Measurements from ENCODE around the gene ADARB2.

Gene ADARB2

DNA sequence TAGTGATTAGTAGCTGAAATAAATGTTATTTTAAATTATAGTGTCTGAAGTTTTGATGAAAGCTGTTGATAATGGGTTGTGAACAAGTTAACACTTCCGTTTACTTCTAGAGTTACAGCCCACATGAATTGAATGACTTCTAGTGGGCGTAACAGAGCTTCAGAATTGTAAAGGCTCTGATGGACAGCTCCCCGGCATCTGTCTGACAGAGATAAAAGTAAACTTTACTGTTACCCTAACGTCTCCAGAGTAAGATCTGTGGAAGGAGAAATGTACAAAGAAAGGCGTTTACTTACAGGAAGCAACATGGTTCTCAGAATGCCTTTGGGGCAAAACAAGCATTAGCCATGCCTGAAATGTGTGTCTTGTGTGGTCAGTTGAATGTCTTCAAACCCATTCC, 124.4 kb downstream of the ADARB2 start:
- DNase-seq (ENCODE audit: low read depth): no peak

DNA sequence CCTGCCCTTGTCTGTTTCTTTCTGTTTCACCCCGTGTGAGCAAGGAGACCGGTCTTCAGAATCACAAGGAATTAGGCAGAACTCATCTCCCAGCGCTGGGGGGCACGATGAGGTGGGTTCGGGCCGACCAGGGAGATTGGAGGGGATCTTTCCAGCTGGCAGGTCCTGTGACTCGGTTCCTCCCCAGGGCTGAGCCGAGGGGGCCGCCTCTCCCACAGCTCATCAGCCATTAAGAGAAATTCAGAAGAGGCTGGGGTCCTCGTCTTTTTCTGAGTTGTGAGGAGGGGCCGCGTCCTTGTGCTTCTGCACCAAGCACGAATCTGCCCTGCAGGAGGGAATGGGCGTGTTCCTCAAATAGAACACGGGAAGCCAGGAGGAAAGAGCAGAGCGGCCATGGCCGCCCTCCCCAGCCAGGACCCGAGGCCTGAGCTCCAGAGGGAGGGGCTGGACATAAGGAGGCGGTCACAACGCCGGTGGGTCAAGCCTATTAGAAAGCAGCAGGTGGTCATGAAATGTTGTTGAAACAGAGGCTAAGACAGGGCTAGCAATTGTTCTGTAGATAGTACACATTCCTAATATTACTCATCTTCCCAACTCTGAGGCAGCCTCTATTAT, 125.3 kb downstream of the ADARB2 start:
- DNase-seq (ENCODE audit: low read depth): no peak

DNA sequence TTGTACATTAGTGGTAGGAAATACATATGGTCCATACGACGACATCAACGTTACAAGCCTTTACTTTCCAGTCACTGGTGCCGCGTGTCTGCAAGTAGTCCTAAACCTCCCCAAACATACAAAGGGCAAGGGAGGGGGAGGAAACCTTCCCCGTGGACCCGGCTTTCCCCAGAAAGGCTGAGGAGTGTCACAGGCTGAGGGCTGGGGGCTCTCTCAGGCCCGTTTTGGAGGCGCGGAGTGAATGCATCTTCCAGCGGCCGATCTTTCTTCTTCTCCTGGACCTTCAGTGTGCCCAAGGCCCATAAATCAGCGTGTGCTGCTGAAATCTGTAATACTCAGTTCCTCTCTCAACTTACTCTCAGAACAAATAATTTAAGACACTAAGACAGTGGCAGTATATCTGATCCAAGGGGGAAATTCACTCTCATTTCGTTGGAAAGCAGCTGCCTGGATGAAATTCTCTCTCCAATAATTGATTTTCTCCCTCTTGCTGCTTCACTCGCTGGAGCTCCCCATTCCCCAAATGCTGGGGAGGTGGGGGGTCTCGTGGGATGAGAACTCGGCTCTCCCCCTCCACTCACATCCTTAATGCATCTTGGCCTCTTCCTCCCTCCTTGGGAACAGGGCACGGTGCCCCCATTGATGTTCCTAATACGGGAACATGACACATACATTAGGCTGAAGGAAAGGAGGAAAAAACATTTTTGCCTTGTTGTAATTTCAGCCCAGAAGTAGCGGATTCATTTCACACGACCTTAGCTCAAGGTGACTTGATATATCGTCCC, 126.1 kb downstream of the ADARB2 start:
- no peak for DNase-seq (ENCODE audit: low read depth)

DNA sequence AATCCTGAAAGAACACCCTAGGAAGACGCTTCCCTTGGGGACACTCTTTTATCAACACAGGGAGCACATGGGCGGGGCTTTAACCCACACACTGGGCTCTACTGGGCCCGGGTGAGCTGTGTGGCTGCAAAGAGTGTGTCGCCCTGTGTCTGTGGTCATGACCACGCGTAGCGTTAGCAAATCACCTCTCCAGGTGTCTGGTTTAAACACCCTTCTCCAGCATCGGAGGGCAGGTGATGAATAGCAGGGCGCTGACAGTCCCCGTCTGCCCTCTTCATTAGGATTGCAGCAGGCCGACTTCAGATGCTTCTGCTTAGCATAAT, 127.7 kb downstream of the ADARB2 start:
- DNase-seq (ENCODE audit: low read depth): no peak

DNA sequence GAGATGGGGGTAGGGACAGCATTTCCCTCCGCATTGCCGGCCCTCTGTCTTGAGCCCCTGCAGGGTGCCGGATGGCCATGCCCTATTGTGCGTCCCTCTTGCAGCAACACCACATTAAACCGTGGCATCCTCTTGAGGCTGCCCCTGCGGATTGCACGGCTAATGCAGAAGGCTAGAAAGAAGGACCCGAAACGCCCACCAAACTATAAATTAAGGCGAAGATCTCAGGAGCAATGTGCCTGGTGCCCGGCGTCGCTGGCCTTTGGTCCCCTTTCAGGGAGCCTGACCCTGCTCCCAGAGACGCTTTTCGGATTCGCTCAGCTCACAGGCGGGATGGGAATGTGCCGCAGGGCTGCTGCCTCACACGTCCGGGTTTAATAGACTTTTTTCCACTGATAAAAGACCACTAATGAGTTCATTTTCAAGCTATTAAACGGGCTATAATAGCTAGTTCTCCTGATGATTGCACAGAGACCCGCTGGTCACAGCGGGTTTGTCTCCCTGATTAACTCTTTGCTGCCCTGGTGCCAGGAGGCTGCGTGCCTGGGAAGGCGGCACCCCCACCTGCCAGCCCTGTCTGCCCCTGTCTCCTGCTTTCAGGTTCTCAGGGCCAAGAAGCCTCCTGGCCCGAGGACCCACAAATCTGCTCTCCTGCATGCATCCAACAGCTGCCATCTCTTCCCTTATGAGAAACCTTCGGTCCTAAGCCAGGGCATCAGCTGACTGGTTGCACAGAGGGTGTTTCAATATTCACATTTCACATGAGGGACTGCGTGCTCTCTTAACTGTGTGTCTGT, 128.3 kb downstream of the ADARB2 start:
- no peak for DNase-seq (ENCODE audit: low read depth)

DNA sequence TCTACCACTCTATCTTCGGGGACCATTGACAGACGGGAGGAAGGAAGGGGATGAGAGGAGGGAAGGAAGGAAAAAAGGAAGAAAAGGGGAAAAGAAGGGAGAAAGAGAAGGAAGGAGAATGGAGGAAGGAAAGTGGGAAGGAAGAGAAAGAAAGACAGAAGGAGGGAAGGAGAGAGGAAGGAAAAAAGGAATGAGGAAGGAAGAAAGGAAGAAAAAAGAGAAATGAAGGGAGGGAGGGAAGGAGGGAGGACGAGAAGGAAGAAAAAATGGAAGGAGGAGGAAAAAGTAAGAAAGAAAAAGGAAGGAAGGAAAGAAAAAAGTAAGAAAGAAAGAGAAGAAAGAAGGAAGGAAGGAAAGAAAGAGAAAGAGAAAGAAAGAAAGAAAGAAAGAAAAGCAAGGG, 128.9 kb downstream of the ADARB2 start:
- no peak for DNase-seq (ENCODE audit: low read depth)

DNA sequence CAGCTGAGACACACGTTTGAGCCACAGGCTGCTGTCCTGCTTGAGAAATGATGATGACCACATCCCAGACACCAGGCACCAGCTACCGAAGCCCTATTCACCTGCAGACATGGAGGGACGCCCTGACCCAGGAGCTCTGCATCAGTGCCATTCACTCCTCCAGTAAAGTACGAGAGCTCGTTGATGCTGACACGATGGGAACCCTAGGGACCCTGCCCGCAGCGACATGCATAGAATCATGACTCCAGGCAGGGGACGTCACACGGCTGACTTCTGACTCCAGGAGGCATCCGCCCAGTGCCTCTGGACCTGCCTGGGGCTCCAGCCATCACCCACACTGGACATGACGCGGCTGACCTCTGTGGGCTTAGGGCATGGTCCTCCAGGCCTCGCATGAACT, 129.9 kb downstream of the ADARB2 start:
- no peak for DNase-seq (ENCODE audit: low read depth)

DNA sequence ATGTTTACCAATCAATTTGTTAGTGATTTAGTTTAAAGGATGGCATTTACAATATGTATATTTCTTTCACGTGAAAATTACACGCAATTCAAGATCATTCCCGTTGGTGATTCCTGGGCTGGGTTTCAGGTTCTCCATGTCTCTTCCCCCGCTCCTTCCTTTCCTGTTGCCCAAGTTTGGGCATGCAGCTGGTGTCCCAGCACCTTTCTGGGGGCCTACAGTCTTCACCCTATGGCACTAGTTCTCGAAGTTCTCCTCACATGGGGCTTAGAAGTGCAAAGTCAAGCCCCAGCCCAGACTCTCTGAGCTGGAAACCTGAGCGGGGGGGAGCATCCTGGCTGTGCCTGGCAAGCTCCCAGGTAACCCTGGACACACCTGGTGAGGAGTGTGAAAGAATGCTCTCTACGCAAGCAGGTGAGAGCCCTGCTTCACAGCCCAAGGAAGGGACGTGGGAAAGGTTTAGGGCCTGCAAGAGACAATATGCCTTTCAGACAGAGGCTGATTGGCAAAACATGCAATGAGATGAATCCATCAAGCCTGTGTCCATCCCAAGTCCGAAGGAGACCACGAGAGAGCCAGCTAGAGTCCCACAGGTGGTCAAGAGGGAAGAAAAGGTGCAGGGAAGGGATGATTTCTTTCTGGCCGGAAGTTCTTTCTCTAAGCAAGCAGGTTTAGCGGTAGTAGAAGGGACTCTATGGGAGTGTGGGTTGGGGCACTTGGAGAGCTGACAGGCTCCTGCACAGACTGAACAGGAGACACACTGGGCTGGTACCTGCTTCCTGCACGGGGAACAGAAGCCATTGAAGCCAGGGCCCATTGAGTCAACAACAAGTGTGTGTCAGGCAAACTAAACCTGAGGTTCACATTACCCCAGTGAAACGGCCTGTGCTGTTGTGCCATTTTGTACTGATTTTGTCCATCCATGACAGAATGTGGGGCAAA, 131.1 kb downstream of the ADARB2 start:
- no peak for DNase-seq (ENCODE audit: low read depth)

DNA sequence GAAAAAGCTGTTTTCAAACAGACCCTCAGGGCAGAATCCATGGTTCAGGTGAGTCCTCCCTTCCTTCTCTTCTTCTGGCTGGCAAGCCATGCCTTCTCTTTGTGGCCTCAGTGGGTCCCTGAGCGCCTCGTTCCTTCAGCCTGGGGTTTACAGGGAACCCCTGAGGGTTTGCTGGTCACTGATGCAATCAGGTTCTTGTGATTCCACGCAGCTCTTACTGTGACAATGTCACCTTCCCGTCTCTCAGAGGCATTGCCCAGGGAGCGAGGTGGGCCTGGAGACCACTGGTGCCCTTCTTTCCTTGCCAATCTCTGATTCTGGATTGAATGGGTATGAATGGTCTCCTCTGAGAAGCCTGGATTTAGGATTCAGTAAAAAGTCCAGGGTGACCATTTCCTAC, 132.2 kb downstream of the ADARB2 start:
- no peak for DNase-seq (ENCODE audit: low read depth)

DNA sequence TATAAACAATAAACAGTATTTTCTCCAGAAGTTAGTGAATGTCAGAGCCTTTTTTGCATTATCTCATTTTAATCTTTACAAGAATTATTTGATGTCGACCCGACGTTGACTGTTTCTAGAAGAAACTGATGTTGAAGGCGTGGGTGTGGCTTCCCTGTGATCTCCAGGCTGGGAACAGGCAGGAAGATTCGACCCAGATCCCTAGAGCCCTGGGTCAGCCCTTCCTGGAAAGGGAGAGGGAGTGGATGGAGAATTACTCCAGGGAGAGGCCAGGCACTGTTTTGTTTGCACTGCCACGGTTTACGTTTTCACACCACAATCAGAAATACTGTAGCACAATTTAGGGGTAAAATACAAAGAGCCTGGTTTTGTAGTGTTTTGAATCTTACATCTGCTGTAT, 133.1 kb downstream of the ADARB2 start:
- no peak for DNase-seq (ENCODE audit: low read depth)

DNA sequence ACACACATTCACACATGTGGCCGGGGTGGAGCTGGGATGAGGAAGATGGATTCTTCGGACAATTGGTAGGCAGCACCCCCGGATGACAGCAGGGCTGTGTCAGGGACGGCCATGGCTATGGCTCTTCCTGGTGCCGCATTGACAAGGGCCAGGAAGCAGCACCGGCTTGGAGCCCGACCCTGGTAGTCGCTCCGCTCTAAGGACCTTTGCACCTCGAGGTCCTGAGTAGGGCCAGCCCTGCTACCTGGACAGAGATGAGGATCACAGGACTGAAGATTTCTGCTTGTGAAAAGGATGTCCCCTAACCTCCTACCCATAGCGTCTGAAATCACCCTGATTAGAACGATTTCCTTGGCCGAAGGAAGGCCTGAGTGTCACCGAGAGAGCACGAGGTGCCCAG, 134.1 kb downstream of the ADARB2 start:
- no peak for DNase-seq (ENCODE audit: low read depth)

DNA sequence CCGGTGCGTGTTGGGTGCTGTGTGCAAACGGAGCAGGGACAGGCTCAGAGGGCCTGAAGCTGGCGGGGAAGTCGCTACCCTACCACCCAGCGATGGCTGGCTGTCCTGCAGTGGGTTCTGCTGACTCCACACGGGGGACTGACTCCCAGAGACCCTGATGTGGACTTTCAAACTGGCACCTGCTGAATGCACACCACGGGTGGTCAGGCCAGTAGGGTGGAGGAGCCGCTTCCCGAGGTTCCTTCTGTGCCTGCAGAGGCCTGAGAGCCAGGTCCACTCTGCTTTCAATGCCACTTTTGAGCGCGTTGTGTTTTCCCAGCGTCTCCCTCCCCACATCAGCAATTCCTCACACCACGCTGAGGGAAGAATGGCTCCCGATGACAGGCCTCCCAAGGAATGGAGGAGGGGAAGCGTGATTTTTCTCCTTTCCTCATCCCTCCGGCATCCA, 135.3 kb downstream of the ADARB2 start:
- DNase-seq (ENCODE audit: low read depth): no peak

DNA sequence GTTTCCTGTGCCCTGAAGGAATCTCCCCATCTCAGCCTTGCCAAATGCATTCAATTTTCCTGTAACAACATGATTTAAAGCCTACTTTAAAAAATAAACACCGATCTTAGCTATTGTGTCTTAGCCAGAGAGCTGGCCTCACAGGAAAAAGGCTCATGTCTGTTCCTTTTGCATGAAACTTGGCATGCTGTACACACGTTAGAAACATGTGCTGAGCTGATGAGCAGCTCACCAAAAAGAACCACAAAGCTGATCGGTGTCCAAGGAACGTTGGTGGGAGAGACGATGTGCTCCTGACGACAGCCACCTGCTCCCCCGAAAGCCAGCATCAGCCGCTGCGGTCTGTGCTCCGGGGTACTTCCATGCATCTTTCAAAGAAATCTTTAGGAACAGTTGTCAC, 135.9 kb downstream of the ADARB2 start:
- DNase-seq (ENCODE audit: low read depth): no peak

DNA sequence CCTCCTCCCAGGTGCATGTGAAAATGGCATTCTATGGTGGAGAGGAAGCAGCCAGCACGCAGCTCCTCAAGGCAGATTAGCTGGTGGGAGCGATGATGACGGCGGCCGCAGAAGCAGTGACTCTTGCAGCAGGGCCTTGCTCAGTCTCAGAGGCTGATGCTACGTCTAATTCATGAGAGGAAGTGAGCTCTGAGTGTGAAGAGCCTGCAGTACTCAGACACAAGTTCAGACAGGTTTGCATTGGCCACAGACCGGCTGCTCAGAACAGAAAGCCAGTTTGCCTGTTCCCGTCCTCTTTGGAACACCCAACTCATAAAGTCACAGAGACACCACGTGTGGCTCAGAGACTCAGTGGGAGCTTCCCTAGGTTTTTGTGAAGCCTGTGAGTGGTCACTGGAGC, 136.5 kb downstream of the ADARB2 start:
- DNase-seq (ENCODE audit: low read depth): no peak

DNA sequence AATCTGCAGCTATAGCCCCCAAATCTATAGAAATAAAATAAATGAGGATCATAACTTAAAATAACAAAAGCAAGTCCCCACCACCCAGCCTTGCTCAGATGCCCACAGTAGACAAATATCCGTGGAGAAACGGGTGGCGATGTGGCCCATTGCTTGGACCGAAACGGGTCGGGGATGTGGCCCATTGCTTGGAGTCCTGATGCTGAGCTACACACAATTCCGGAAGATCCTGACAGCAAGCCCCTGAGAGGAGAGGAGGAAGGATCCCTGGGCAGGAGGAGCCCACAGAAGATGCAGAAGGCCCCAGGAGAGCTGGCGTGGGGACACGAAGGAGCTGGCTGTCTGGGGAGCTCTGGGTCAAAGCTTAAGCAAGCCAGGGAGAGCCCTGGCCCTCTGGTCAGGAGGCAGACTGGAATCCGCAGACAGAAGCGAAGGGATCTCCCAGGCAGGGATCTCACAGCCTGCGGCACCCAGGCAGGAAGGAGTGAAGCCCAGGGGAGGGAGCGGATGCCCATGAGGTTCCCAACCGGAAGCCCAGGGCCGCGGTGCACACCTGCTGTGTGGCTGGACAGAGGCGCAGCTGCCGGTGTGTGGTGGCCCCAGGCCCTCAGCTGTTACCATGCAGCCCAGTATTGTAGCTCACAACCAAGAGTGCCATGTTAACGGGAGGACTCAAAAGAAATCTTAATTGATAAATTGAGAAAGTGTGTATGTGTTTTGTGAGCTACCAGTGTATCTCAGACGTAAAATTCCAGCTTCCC, 138.8 kb downstream of the ADARB2 start:
- DNase-seq (ENCODE audit: low read depth): no peak

DNA sequence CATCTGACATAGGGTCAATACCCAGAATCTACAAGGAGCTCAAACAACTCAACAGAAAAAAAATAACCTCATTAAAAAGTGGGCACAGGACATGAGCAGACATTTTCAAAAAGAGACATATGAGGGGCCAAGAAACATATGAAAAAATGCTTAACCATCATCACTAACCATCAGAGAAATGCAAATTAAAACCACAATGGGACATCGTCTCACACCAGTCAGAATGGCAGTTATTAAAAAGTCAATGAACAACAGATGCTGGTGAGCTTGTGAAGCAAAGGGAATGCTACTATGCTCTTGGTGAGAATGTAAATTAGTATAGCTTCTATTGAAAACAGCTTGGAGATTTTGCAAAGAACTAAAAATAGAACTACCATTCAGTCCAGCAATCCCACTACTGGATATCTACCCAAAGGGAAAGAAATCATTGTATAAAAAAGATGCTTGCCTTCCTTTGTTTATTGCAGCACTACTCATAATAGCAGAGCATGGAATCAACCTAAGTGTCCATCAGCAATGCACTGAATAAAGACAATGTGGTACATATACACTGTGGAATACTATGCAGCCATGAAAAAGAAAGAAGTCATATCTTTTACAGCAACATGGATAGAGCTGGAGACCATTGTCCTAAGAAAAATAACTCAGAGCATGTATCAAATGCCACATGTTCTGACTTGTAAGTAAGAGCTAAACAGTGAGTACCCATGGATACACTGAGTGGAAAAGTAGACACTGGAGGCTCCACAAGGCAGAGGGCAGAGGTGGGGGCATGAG, 139.8 kb downstream of the ADARB2 start:
- no peak for DNase-seq (ENCODE audit: low read depth)

DNA sequence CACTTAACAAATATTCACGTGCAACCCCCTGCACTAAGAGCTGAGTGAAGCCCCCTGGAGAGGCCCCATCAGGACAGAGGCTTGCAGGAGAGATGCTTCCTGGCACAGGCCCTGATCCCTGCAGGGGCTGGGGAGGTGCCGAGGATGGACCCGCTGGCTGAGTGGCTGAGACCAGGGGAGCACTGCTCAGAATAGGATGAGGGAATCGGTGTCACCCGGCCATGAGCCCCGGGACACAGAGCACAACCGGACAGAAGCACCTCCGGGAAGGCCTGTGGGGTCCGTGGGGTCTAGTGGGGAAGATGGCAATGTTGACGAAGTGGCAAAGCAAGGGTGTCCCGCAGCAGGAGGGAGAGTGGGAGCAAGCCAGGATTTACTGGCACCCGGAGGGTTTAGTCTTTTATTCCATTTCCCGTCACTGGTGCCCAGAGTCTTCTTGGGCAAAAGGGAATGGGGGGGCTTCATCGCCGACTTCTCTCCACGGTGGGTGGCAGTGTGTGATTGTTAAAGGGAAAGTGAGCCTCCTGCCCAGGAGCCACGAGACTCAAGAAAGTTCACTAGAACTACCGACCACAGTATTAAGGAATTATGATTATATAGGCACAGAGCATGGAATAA, 140.7 kb downstream of the ADARB2 start:
- DNase-seq (ENCODE audit: low read depth): no peak

DNA sequence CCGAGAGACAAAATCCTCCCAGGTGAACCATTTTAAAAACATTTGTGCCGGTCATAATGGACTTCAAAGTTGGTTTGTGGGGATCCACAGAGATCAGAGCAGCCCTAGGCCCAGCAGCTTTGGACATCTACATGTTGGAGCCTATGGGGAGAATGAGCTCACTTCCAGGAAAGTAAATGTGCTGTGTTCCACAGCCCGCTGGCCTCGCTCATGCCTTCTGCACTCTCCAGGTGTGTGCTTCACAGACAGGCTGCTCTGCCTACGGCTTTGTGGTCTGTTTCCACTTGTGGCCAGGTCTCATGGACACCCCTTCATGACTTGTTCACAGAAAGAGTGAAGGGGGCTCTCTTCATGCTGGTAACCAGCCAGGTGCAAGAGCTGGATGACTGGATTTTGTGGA, 141.6 kb downstream of the ADARB2 start:
- no peak for DNase-seq (ENCODE audit: low read depth)

DNA sequence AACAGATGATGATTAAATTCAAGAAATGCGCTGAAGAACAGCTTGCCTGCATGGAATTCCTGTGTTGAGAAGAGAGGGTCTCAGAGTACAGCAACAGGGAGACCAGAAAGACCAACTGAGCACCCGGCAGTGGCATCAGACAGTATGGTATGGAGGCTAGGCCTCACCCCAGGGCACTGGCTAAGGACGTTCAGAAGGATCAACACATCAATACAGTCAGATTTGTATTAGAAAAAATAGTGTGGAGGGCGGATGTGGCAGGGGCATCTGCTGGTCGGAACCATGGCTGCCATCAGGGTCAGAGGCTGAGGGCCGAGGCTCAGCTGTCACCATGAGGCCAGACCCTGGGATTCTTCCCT, 142.1 kb downstream of the ADARB2 start:
- DNase-seq (ENCODE audit: low read depth): no peak
